GM18951 (cell line): ENCODE measurements around the gene VEZF1.
"Not testable (repeated sequence)": the region's sequence is repeated elsewhere in the genome, so short reads cannot be mapped to it uniquely, and the experiment has no call there.

Experiments
- POLR2A ChIP-seq: IDR thresholded peaks from 4 replicates; pipeline ENCODE4 v1.6.1; 2011; ENCODE audit warnings: mild to moderate bottlenecking; ENCODE audit not compliant: insufficient read length, insufficient read depth; ENCODE audit errors: extremely low read depth
- in situ Hi-C: fragments of 300-500 bp; cut with MboI; formaldehyde crosslinking; loops from one replicate; pipeline ENCODE4 v1.12.0; 2022; ENCODE audit warnings: low sequenced_read_pairs, mixed read lengths, inconsistent platforms; ENCODE audit not compliant: unreplicated experiment

The VEZF1 gene

GRCh38 chr17:57979076-57979475, 9.0 kb downstream of the VEZF1 start:
- TF ChIP-seq POLR2A, result no peak
- in situ Hi-C loops, result no loop called here

GRCh38 chr17:57976594-57976993, 11.5 kb downstream of the VEZF1 start:
- in situ Hi-C loops, result no loop called here
- TF ChIP-seq POLR2A, result no peak

- in situ Hi-C loops, result no loop called here
- TF ChIP-seq POLR2A, result no peak
Observed at GRCh38 chr17:57975044-57975443, 13.0 kb downstream of the VEZF1 start.

DNA sequence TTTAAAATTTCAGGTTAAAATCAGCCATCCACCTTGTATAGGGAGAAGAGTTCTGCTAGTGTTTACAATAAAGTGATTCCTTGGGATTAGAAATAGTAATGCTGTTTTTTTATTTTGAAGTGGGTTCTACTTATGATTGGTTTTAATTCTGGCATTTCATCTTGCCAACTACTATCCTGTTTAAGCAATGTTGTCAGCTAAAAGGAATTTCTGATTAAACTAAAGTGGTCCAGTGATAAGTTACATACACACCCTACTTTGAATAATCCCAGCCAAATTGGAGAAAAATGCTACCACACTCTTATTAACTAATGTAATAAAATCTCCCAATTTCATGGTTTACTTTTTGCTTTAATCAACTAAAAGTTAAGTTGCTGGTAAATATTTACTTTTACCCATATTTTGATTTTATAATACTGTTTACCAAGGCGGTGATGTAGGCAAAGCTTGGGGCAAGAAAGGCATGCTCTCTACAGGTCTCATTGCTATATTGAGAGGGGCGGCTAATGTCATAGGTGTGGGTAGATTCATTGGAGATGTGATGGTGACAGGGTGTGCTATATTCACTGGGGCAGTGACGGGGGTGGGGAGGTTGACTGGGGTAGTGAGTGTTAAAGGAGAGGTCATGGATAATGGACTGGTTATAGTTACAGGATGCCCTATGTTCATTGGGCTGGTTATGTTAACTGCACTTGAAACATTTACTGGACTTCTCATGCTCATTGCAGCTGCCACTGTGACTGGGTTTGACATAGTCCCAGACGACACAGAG, 13.8 kb downstream of the VEZF1 start:
- in situ Hi-C loops, result not testable (repeated sequence)

GRCh38 chr17:57972151-57972550, 15.9 kb downstream of the VEZF1 start:
- TF ChIP-seq POLR2A, result no peak
- in situ Hi-C loops, result no loop called here

GRCh38 chr17:57971572-57971971, 16.5 kb downstream of the VEZF1 start:
- TF ChIP-seq POLR2A, result no peak
- in situ Hi-C loops, result no loop called here

DNA sequence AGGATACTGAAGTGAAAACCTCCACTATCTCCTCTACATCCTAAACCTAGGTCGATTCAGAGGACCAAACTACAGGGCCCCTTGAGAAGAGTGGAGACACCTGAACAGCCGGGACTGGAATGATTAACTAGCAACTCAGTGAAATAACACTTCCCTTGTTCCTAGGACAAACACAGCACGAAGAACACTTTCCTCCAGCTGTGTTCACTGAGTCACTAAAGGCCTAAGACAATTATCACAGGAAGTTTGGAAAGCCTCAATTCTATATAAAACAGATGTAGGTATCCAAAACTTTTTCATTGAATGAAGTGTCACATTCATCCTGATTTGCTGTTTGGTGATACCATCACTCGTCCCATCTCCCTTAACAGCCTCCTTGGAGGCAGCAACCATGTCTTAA, 17.3 kb downstream of the VEZF1 start:
- in situ Hi-C loops, result no loop called here
- no peak for TF ChIP-seq POLR2A

DNA sequence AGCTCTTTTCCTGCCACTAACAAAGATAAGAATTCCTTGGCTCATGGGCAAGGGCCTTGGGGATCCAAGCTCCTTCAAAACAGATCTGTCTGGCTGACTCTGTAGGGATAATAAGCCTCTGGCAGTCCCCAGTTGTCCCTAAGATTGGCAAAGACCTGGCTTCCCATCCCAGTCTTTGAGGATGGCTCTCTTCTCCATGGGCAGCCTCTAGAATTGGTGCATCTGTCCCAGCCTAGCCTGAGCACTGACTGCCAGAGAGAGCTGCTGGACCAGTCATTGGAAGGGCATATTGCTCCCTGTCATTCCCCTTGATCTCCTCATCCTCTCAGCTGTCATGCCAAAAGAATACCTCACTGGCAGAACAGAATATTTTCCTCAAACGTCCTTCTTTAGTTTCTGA, 19.6 kb downstream of the VEZF1 start:
- in situ Hi-C loops, result no loop called here
- no peak for TF ChIP-seq POLR2A

DNA sequence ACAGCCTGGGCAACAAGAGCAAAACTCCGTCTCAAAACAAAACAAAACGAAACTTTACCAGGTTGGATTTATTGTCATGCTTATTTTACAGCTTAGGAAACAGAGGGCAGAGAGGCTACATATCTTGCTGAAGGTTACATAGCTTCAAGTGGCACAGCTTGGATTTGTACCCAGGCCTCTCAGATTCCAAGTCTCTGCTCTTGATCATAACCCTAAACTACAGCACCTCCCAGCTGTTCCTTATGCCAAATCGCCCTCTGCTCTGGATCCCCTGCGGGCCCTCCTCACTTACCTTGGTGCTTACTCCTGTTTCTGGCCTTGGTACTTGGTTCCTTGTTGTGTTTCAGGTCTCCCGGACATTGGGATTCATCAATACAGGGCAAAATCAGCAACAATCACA, 21.2 kb downstream of the VEZF1 start:
- in situ Hi-C loops, result no loop called here
- no peak for TF ChIP-seq POLR2A

DNA sequence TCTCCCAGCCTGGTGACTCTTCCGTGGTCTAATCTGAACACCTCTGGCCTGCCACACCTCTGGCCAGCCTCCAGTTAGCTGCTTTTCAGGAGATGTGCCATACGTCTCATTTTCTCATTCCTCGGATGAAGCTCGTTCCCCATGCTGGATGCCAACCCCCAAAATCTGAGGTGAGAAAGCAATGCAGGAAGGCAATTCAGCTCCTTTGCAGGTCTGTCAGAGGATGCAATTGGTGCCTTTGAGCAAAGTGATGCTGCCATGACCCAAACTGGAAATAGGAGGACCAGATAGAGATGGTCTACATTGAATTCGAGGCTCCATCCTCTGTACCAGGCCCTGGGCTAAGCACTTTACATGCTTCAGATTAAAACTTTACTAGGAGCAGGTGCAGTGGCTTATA, 21.8 kb downstream of the VEZF1 start:
- TF ChIP-seq POLR2A, result no peak
- in situ Hi-C loops, result no loop called here

DNA sequence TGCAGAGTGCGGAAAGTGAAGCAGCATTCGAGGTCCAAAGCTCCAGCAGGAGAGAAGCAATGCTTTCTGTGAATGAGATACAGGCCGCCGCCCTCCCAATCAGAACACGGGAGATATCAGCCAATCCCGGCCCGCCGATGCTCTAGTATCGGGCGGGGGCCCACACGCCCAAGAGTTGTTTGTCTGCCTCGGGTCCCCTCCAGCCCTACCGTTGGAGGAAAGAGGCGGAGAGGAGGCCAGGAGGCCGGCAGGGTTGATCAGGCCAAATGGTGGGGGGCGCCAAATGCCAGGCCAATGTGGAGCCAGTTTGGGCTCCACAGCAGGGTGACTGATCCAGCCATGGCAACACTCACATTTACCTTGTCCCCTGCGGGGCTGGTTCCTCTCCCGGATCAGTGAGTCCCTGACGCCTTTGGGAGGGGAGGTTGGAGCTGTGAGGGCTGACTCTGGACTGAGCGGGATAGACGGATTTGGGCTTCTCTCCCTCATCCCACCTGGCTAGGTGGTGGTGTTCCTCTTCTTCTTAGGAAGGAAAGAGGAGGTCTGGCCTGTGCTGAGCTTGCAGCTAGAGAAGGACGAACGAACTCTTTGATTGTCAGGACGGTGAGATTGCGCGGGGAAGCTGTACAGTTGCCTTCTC, 22.4 kb downstream of the VEZF1 start:
- in situ Hi-C loops, result no loop called here
- TF ChIP-seq POLR2A, result no peak

GRCh38 chr17:57963149-57963511, 24.9 kb downstream of the VEZF1 start:
- TF ChIP-seq POLR2A, result no peak

DNA sequence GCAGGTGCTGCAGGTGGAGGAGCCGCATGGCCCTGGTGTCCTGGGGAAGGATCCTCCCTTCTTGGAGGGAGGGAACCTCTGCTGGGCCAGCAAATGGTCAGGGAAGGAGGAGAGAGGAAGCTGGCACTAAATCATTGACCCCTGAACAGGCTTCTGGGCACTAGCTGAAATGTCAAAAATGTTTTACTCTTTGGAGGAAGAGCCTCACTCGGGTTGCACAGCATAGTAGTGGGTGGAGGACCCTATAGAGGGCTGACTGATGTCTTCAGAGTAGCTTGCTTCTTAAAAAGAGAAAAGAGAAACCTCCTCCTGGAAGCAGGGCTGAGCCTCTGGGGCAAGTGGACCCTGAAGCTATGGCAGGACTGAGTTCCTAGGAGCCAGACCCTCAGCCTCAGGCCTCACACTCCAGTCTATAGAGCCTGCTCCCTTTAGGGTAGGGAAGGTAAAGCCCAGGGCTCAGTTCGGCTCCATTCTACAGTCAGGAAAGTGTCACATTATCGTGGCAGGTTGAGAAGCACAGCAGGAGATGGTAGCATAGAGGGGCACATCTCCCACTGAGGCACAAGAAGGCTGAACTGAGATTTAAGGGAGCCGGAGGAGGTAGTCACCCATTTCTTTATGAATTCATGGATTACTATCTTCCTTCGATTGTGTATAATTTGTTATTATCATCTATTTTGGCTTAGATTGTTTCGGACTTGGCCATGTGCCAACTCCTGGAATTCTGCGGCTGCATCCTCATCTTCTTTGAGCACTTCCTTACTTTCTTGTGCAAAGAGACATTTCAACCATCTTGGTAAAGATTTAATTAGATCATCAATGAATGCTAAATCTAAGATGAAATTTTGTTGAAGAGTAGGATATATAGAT, 25.5 kb downstream of the VEZF1 start:
- no peak for TF ChIP-seq POLR2A
- in situ Hi-C loops, result no loop called here

More at GRCh38 chr17:57963149-57963511, 24.9 kb downstream of the VEZF1 start:
- in situ Hi-C loops, result no loop called here

GRCh38 chr17:57959929-57960328, 28.1 kb downstream of the VEZF1 start:
- in situ Hi-C loops, result no loop called here

GRCh38 chr17:57958391-57958790, 29.7 kb downstream of the VEZF1 start:
- in situ Hi-C loops, result not testable (repeated sequence)

More at GRCh38 chr17:57959929-57960328, 28.1 kb downstream of the VEZF1 start:
- TF ChIP-seq POLR2A, result no peak
